BJ (cell line): ENCODE measurements around the gene HIF3A. TPM values are rescaled to one million over a fixed set of nuclear protein-coding genes. Genes with fewer than 3 reads are reported as not detected.

Experiments used
- CTCF ChIA-PET: fragments of 350-600 bp; formaldehyde crosslinking; extraction: SDS; loops from one replicate; lab custom pipeline; 2021; ENCODE audit warnings: antibody characterized with exemption, inconsistent platforms; lab: Yijun Ruan, JAX
- POLR2A ChIA-PET: fragments of 300-600 bp; sonication (Branson Sonifier 250); formaldehyde crosslinking; extraction: SDS; loops from one replicate; lab custom pipeline; 2021; ENCODE audit warnings: antibody characterized with exemption; lab: Charles Lee
- DNase-seq: peaks from one replicate; pipeline ENCODE4 v3.0.0-alpha.2; 2011; ENCODE audit warnings: low read depth
- H3K27me3 ChIP-seq: 2 replicates; pipeline ENCODE4 v1.6.0; 2011; ENCODE audit warnings: low read length; ENCODE audit not compliant: control insufficient read depth, insufficient read depth
- H3K36me3 ChIP-seq: 2 replicates; pipeline ENCODE4 v1.5.1; 2011; ENCODE audit warnings: low read length; ENCODE audit not compliant: control insufficient read depth, insufficient read depth
- H3K4me3 ChIP-seq: 2 replicates; pipeline ENCODE4 v1.5.1; 2011; ENCODE audit warnings: low read depth, mild to moderate bottlenecking, control low read depth, low read length
- CTCF ChIP-seq: IDR thresholded peaks from 2 replicates; pipeline ENCODE4 v1.5.1; 2011; ENCODE audit warnings: low read depth, mild to moderate bottlenecking, control low read depth, inconsistent platforms, low read length, moderate library complexity; ENCODE audit not compliant: insufficient read depth
- polyA plus RNA-seq: library from polyadenylated mRNA; depleted of rRNA; stranded (reverse); fragments of >200 nt; gene quantifications from 2 replicates; pipeline ENCODE4 v1.2.3, GENCODE V29; 2011

The HIF3A gene
- polyA plus RNA-seq, 1 experiment = not detected

- no peaks in the 10 kb centered on the region for H3K27me3 ChIP-seq
- ChIA-PET CTCF (interaction anchor here (0.7 to 1.5 kb wide), 2 partner anchors 8 to 11 kb away, joined by 3 to 4 read pairs; no protein-coding TSS in a partner anchor), POLR2A (no interaction called here)
- TF ChIP-seq CTCF = no peak
- DNase-seq = no peak
- peaks cover 25% of the 10 kb centered on the region for H3K36me3 ChIP-seq
- no peak overlapping the region for H3K4me3 ChIP-seq
Observed at GRCh38 chr19:46383846-46384245, 87.0 kb downstream of the HIF3A start.

DNA sequence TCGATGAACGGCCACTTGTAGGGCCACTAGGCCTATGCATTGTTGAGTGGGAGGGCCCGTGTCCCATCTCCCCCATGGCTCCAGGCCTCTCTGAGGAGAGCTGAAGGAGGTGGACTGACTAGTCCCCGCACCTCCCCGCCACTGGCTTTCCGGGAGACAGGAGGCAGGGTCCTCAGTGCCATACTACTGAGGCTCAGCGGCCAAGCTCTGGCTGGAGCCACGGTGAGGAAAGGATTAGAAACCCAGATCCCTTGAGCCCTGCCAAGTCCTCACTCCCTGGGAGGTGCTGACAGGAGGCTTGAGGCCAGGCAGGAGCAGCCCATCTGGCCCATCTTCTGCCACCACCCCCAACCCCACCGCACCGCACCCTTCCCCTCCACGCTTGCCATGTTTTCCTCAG lies 87.6 kb downstream of the HIF3A start:
- peaks cover 27% of the 10 kb centered on the region for H3K36me3 ChIP-seq
- no peak for DNase-seq

DNA sequence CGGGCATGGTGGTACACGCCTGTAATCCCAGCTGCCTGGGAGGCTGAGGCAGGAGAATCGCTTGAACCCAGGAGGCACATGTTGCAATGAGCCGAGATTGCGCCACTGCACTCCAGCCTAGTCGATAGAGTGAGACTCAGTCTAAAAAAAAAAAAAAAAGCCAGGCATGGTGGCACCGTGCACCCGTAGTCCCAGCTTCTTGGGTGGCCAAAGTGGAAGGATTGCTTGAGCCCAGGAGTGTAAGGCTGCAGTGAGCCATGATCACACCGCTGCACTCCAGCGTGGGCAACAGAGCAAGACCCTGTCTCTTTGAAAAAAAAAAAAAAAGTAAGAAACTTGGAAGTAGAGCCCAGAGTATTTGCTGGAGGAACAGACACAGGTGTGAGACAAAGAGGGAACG lies 88.8 kb downstream of the HIF3A start:
- Histone ChIP-seq H3K27me3 (no peaks in the 10 kb centered on the region), H3K4me3 (no peak overlapping the region), H3K36me3 (peaks cover 34% of the 10 kb centered on the region)
- POLR2A ChIA-PET = interaction anchor here (0.5 kb wide), 1 partner anchor 603 kb away, joined by 3 read pairs; the partner anchor contains the start of gene DMPK
- no peak for DNase-seq
- CTCF ChIA-PET = interaction anchor here (0.6 to 2.3 kb wide), 4 partner anchors 10 to 87 kb away, joined by 3 to 14 read pairs (median 4); no protein-coding TSS in a partner anchor
- no peak for TF ChIP-seq CTCF

More for the DNA sequence above, 87.6 kb downstream of the HIF3A start:
- ChIA-PET POLR2A (no interaction called here), CTCF (interaction anchor here (1.5 to 2.3 kb wide), 2 partner anchors 8 to 11 kb away, joined by 3 to 5 read pairs; no protein-coding TSS in a partner anchor)
- Histone ChIP-seq H3K4me3 (no peak overlapping the region), H3K27me3 (no peaks in the 10 kb centered on the region)
- no peak for TF ChIP-seq CTCF

DNA sequence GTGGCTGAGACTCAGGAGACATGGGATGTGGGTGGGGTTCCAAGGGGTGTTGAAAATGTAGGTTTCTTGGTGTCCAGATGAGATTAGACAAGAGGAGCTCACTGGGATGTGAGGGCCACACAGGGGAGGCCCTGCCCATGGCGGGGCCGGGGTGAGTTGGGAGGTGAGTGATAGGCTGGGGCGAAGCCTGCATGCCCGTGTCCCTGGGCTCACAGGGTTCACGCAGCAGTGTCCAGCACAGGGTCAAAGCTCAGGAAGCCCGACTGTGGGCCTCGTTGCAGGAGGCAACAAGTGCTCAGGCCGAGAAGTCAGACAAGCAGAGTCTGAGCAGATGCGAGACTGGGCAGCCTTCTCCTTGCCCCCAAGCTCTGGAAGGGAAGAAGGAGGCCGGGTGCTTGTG lies 89.3 kb downstream of the HIF3A start:
- no peak overlapping the region for H3K4me3 ChIP-seq
- ChIA-PET CTCF (interaction anchor here (0.6 to 2.3 kb wide), 4 partner anchors 10 to 87 kb away, joined by 3 to 14 read pairs (median 4); no protein-coding TSS in a partner anchor), POLR2A (interaction anchor here (0.5 to 0.6 kb wide), 2 partner anchors 105 to 604 kb away, joined by 3 to 4 read pairs; partner anchors contain the start of gene DMPK)
- no peak for DNase-seq
- H3K27me3 ChIP-seq = no peaks in the 10 kb centered on the region
- peaks cover 39% of the 10 kb centered on the region for H3K36me3 ChIP-seq
- no peak for TF ChIP-seq CTCF

DNA sequence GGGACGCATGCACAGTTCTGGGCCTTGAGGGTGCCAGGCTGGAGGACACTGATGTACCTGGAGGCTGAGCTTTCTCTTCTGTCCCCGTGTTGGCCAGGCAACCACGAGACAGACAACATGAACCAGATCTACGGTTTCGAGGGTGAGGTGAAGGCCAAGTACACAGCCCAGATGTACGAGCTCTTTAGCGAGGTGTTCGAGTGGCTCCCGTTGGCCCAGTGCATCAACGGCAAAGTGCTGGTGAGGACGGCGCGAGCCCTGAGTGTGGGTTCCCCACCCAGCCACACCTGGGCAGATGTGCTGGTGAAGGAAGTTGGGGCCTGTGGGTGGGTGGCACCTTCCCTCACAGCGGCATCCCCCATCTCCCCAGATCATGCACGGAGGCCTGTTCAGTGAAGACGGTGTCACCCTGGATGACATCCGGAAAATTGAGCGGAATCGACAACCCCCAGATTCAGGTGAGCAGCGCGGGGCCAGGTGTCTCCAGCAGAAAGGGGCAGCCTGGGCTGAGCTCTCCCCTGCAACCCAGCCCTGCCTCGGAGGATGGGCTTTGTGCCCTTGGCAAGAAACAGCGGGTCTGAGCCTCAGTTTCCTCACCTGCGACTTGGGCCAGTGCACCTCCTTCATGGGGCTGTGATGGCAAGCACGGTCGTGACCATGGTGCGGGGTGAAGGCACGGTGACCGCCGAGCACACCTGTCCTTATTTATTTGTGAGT lies 90.3 kb downstream of the HIF3A start:
- TF ChIP-seq CTCF = no peak
- no peak for DNase-seq
- no peak overlapping the region for H3K4me3 ChIP-seq
- no peaks in the 10 kb centered on the region for H3K27me3 ChIP-seq
- H3K36me3 ChIP-seq = peaks cover 41% of the 10 kb centered on the region
- ChIA-PET POLR2A (no interaction called here), CTCF (interaction anchor here (1.8 kb wide), 1 partner anchor 9 kb away, joined by 14 read pairs; no protein-coding TSS in a partner anchor)
